GM12878 (cell line): ENCODE results near the gene SCAANT1. TPM values are rescaled to one million over a fixed set of nuclear protein-coding genes. Genes with fewer than 3 reads are reported as not detected.

Source experiments
- ATAC-seq: fragments of 200-7000 bp; cut with Tn5 transposase; 3 replicates; pipeline ENCODE4 v1.9.1; 2020; ENCODE audit warnings: mild to moderate bottlenecking, moderate library complexity
- BruUV-seq: library from RNA; stranded (reverse); fragments of 400-500 nt; replicated peaks from 2 replicates; lab custom pipeline; 2021; lab: Mats Ljungman, UMichigan
- CTCF ChIA-PET: fragments of 300-600 bp; sonication (Branson Sonifier 250); formaldehyde crosslinking; extraction: SDS; loops from one replicate; lab custom pipeline; 2021; ENCODE audit warnings: inconsistent platforms; lab: Yijun Ruan, JAX
- POLR2A ChIA-PET: fragments of 350-600 bp; formaldehyde crosslinking; extraction: SDS; loops from one replicate; lab custom pipeline; 2021; ENCODE audit warnings: inconsistent platforms; lab: Charles Lee
- RAD21 ChIA-PET: fragments of 300-600 bp; sonication (Branson Sonifier 250); formaldehyde crosslinking; loops from one replicate; lab custom pipeline; 2023; ENCODE audit warnings: antibody characterized with exemption; ENCODE audit not compliant: unreplicated experiment; lab: Charles Lee
- SMC1A ChIA-PET: fragments of 300-600 bp; sonication (Branson Sonifier 250); formaldehyde crosslinking; loops from one replicate; lab custom pipeline; 2023; ENCODE audit not compliant: unreplicated experiment, uncharacterized antibody; lab: Charles Lee
- DNase-seq: peaks from one replicate; pipeline ENCODE4 v3.0.0-alpha.2; 2011; ENCODE audit warnings: low read depth, low spot score
- FAIRE-seq: peaks from 3 replicates; lab custom pipeline; 2011; peaks lifted over from hg19 to GRCh38; lab: Jason Lieb, UNC
- H2AFZ ChIP-seq: 2 replicates; pipeline ENCODE4 v1.6.0; 2011; ENCODE audit warnings: low read depth, low read length, control low read depth; ENCODE audit not compliant: control insufficient read depth
- H3K27ac ChIP-seq: 2 replicates; pipeline ENCODE4 v1.5.1; 2011; ENCODE audit warnings: control low read depth; ENCODE audit not compliant: control insufficient read depth, insufficient read depth
- H3K27me3 ChIP-seq, 2 experiments: replicated peaks in 1 of 2; 2 replicates each; pipeline versions ENCODE4 v1.6.0 to v1.6.1; 2011; ENCODE audit warnings: low read length in 1 of 2; ENCODE audit not compliant: control insufficient read depth in 2 of 2, insufficient read depth in 2 of 2
- H3K36me3 ChIP-seq, 2 experiments: 2 replicates each; pipeline ENCODE4 v1.5.1; 2011; ENCODE audit warnings: low read length in 1 of 2; ENCODE audit not compliant: control insufficient read depth in 2 of 2, insufficient read depth in 2 of 2
- H3K4me1 ChIP-seq: 2 replicates; pipeline ENCODE4 v1.6.1; 2011; ENCODE audit warnings: mild to moderate bottlenecking, low read length, moderate library complexity, mixed read lengths; ENCODE audit not compliant: control insufficient read depth, insufficient read depth
- H3K4me2 ChIP-seq: 2 replicates; pipeline ENCODE4 v1.6.0; 2011; ENCODE audit warnings: control low read depth; ENCODE audit not compliant: control insufficient read depth, insufficient read depth
- H3K4me3 ChIP-seq: fragments of 200-600 bp; sonication (generic); 2 replicates; pipeline ENCODE4 v1.5.1; 2016
- H3K79me2 ChIP-seq: 2 replicates; pipeline ENCODE4 v1.6.0; 2011; ENCODE audit warnings: low read length; ENCODE audit not compliant: control insufficient read depth, insufficient read depth
- H3K9ac ChIP-seq: 2 replicates; pipeline ENCODE4 v1.8.0; 2011; ENCODE audit warnings: low read length, control low read depth, mixed read lengths; ENCODE audit not compliant: control insufficient read depth, insufficient read depth
- H3K9me3 ChIP-seq: replicated peaks from 3 replicates; pipeline ENCODE4 v1.5.1; 2011; ENCODE audit warnings: mild to moderate bottlenecking, low read length; ENCODE audit not compliant: control insufficient read depth, insufficient read depth
- H4K20me1 ChIP-seq: 2 replicates; pipeline ENCODE4 v1.6.0; 2011; ENCODE audit not compliant: control insufficient read depth, insufficient read depth
- ASH2L ChIP-seq: fragments of 300-600, 200-600 bp; sonication (generic); IDR thresholded peaks from 2 replicates; pipeline ENCODE4 v1.6.1; 2017; ENCODE audit warnings: low read depth, mild to moderate bottlenecking, borderline replicate concordance
- CEBPZ ChIP-seq: fragments of 150-350 bp; IDR thresholded peaks from 2 replicates; pipeline ENCODE4 v1.6.1; 2016; ENCODE audit warnings: low read depth, low read length
- HDGF ChIP-seq: fragments of 450-650 bp; IDR thresholded peaks from 2 replicates; pipeline ENCODE4 v1.6.1; 2016; ENCODE audit warnings: antibody characterized with exemption
- POU2F2 ChIP-seq: IDR thresholded peaks from 3 replicates; pipeline ENCODE4 v1.6.1; 2011; ENCODE audit warnings: low read depth, mild to moderate bottlenecking, low read length, borderline replicate concordance
- RAD21 ChIP-seq: IDR thresholded peaks from 2 replicates; pipeline ENCODE4 v1.6.1; 2011; ENCODE audit warnings: mild to moderate bottlenecking, low read depth, low read length, moderate library complexity; ENCODE audit not compliant: insufficient read depth
- RB1 ChIP-seq: fragments of 450-650 bp; formaldehyde crosslinking; IDR thresholded peaks from 2 replicates; pipeline ENCODE4 v1.6.1; 2017; ENCODE audit warnings: mild to moderate bottlenecking, borderline replicate concordance
- TCF12 ChIP-seq: IDR thresholded peaks from 2 replicates; pipeline ENCODE4 v1.6.1; 2011; ENCODE audit warnings: low read depth, mild to moderate bottlenecking, low read length
- WRNIP1 ChIP-seq: IDR thresholded peaks from 2 replicates; pipeline ENCODE4 v1.6.1; 2011; ENCODE audit warnings: low read depth, low read length, improper control_type of control experiment, borderline replicate concordance
- ZNF592 ChIP-seq: fragments of 450-650 bp; IDR thresholded peaks from 2 replicates; pipeline ENCODE4 v1.6.1; 2017; ENCODE audit warnings: mild to moderate bottlenecking, moderate library complexity
- WGBS: methylation state at CpG from one replicate; pipeline ENCODE4 v1.1.6; 2016; ENCODE audit warnings: low lambda C conversion rate; ENCODE audit not compliant: insufficient replicate concordance, insufficient coverage; ENCODE audit errors: missing lambda C conversion rate; 5-methylcytosine and 5-hydroxymethylcytosine counted together
- in situ Hi-C: fragments of 300-500 bp; cut with MboI; formaldehyde crosslinking; loops from 9 replicates; pipeline ENCODE4 v1.14.3; 2018; ENCODE audit warnings: mixed read lengths
- intact Hi-C: fragments of 100-400 bp; cut with micrococcal nuclease; formaldehyde crosslinking; loops from one replicate; pipeline ENCODE4 v1.14.2; 2022; ENCODE audit not compliant: unreplicated experiment
- polyA plus RNA-seq, 11 experiments: library from polyadenylated mRNA; depleted of rRNA in 4 of 11; unstranded in 6 of 11; stranded (reverse) in 5 of 11; fragments of >200 nt; fragmentation: Nextera tagmentation in 4 of 11; fragmentation: Illumina TruSeq in 1 of 11; extraction: Ambion mirVana in 4 of 11; extraction: Trizol in 1 of 11; gene quantifications; 1 replicate in 1 of 11; 2 replicates in 10 of 11; pipeline versions ENCODE4 v1.2.1 to v1.2.3, GENCODE V29; 2011 to 2016; ENCODE audit warnings: inconsistent platforms in 2 of 11, missing spikeins in 2 of 11, low read depth in 1 of 11
- total RNA-seq, 4 experiments: library from RNA; depleted of rRNA in 3 of 4; stranded (reverse); fragments of >200 nt in 3 of 4; fragmentation: Illumina TruSeq in 1 of 4; extraction: Trizol in 1 of 4; gene quantifications; 2 replicates each; pipeline versions ENCODE4 v1.2.1 to v1.2.3, GENCODE V29; 2013 to 2021
- TF ChIP-seq, protein P1 (sequence below): IDR thresholded peaks from 2 replicates; pipeline ENCODE4 v1.6.1; 2012; ENCODE audit warnings: mild to moderate bottlenecking, low read depth, low read length

Gene SCAANT1
- total and polyA plus RNA-seq, 10 of the 15 experiments (the other 5 are each of a cell fraction or from before 2014, with no cell fraction given) = 0.60 to 1.7 (median 0.95) TPM; not detected in 6

GRCh38 chr3:63867225-63867624, 45.0 kb downstream of the SCAANT1 start:
- in situ Hi-C loops (no loop called here), intact Hi-C loops (no loop called here)
- Histone ChIP-seq H3K27me3 (no peaks in the 10 kb centered on the region), H4K20me1 (no peaks in the 10 kb centered on the region), H2AFZ (no peak overlapping the region), H3K4me2 (no peak overlapping the region; the same call in 1 of the 2 replicates), H3K4me3 (no peak overlapping the region), H3K27ac (no peak overlapping the region), H3K36me3 (no peaks in the 10 kb centered on the region), H3K9ac (no peak overlapping the region), H3K9me3 (no peaks in the 10 kb centered on the region), H3K79me2 (peaks cover 75% of the 10 kb centered on the region), H3K4me1 (peaks cover 4% of the 10 kb centered on the region; the same call in 1 of the 2 replicates)
- 100% methylated on average over 1 of the region's 1 CpG for WGBS
- ATAC-seq (no peak), DNase-seq (no peak), FAIRE-seq (no peak)
- ChIA-PET POLR2A (no interaction called here), RAD21 (no interaction called here), SMC1A (no interaction called here), CTCF (interaction anchor here (1.2 to 1.7 kb wide), 2 partner anchors 9 to 128 kb away, joined by 3 to 4 read pairs; no protein-coding TSS in a partner anchor)
- BruUV-seq = no TSS peak
- TF ChIP-seq TCF12 (no peak), HDGF (no peak), ASH2L (no peak), CEBPZ (no peak), RAD21 (no peak), RB1 (no peak), ZNF592 (no peak), POU2F2 (no peak), WRNIP1 (no peak)
- TF ChIP-seq, protein P1, sequence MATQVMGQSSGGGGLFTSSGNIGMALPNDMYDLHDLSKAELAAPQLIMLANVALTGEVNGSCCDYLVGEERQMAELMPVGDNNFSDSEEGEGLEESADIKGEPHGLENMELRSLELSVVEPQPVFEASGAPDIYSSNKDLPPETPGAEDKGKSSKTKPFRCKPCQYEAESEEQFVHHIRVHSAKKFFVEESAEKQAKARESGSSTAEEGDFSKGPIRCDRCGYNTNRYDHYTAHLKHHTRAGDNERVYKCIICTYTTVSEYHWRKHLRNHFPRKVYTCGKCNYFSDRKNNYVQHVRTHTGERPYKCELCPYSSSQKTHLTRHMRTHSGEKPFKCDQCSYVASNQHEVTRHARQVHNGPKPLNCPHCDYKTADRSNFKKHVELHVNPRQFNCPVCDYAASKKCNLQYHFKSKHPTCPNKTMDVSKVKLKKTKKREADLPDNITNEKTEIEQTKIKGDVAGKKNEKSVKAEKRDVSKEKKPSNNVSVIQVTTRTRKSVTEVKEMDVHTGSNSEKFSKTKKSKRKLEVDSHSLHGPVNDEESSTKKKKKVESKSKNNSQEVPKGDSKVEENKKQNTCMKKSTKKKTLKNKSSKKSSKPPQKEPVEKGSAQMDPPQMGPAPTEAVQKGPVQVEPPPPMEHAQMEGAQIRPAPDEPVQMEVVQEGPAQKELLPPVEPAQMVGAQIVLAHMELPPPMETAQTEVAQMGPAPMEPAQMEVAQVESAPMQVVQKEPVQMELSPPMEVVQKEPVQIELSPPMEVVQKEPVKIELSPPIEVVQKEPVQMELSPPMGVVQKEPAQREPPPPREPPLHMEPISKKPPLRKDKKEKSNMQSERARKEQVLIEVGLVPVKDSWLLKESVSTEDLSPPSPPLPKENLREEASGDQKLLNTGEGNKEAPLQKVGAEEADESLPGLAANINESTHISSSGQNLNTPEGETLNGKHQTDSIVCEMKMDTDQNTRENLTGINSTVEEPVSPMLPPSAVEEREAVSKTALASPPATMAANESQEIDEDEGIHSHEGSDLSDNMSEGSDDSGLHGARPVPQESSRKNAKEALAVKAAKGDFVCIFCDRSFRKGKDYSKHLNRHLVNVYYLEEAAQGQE = no peak
